Measurements from ENCODE around the gene SNX25.
"Not testable (repeated sequence)": the region's sequence is repeated elsewhere in the genome, so short reads cannot be mapped to it uniquely, and the experiment has no call there.

SNX25 gene

GRCh38 chr4:185235119-185235842, 25.9 kb downstream of the SNX25 start:
- DNase-seq, result no peak

GRCh38 chr4:185235843-185236503, 26.6 kb downstream of the SNX25 start:
- no peak for DNase-seq

DNA sequence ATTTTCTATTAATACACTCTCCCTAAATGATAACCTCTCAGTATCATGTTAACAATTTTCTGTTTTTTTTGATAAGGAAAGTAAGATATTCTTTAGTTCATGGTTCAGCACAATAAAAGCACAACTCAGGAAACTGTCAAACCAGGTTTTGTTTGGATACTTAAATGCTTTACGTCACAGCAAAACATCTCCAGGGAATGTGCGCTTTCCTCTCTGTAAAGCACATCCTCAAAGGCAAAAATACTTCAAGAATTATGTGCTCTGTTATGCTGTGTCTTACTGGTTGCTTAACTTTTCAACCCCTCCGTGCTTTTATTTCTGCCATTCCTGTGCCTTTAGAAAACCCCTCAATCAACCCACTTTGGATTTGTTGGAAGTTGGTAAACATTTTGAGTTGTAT, 27.8 kb downstream of the SNX25 start:
- DNase-seq, result no peak

DNA sequence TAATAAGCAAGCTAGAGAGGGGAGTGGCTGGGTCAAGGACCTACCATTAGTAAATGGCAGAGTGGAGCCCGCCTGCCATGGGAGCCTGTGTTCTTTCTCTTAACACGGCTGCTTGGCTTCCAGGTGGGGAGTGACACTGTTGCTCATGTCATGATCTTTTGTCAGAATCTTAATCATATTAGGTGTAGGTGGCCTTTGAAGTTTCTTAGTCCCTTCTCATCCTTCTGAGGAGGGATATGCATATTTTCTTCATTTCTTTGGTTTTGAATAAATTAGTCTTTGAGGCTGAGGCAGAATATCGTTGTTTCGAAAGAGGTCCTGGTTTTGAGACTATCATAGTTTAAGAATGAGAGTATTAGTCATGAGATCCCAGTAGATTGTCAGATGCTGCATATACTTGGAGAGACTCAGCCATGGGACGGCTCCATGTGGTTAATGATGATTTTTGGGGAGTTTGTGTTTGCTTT, 28.9 kb downstream of the SNX25 start:
- DNase-seq, result no peak

- DNase-seq, result no peak
Observed at GRCh38 chr4:185238750-185239149, 29.4 kb downstream of the SNX25 start.

- not testable (repeated sequence) for DNase-seq
Observed at GRCh38 chr4:185240486-185240885, 31.1 kb downstream of the SNX25 start.

GRCh38 chr4:185242749-185243533, 33.5 kb downstream of the SNX25 start:
- no peak for DNase-seq

DNA sequence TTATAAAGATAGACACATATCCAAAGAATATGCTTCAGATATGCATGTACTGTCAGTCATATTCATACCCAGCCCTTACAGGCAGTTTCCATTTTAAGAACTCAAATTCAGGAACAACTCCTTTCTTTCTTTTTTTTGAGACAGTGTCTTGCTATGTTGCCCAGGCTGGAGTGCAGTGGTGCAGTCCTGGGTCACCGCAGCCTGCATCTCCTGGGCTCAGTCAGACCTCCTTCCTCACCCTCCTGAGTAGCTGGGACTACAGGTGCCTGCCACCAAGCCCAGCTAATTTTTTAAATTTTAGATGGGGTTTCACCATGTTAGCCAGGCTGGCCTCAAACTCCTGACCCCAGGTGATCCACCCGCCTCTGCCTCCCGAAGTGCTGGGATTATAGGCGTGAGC, 34.5 kb downstream of the SNX25 start:
- no peak for DNase-seq

GRCh38 chr4:185244763-185245162, 35.4 kb downstream of the SNX25 start:
- no peak for DNase-seq

- no peak for DNase-seq
Observed at GRCh38 chr4:185246453-185246852, 37.1 kb downstream of the SNX25 start.

GRCh38 chr4:185247151-185247550, 37.8 kb downstream of the SNX25 start:
- DNase-seq, result no peak

GRCh38 chr4:185248393-185249039, 39.1 kb downstream of the SNX25 start:
- no peak for DNase-seq

GRCh38 chr4:185249105-185249504, 39.7 kb downstream of the SNX25 start:
- DNase-seq, result no peak

DNA sequence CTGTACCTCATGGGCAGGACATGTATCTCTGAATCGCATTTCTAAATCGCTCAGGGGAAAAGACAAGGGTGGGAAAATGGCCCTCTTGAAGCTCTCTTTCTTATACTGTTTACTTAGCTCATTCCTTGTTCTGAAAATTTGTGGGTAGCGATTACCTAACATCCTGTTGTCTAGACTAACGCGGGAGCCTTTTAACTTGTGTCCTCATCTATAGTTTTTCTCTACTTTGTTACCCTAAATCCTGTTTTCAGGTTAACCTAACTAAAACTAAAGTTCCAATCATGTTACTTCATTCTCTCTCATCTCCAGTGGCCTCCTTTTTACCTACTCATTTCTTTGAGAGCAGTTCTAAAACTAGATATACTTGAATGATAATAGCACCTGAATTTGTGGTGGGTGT, 45.0 kb downstream of the SNX25 start:
- DNase-seq, result no peak

GRCh38 chr4:185255868-185256267, 46.5 kb downstream of the SNX25 start:
- DNase-seq, result no peak

GRCh38 chr4:185256446-185256845, 47.0 kb downstream of the SNX25 start:
- no peak for DNase-seq

DNA sequence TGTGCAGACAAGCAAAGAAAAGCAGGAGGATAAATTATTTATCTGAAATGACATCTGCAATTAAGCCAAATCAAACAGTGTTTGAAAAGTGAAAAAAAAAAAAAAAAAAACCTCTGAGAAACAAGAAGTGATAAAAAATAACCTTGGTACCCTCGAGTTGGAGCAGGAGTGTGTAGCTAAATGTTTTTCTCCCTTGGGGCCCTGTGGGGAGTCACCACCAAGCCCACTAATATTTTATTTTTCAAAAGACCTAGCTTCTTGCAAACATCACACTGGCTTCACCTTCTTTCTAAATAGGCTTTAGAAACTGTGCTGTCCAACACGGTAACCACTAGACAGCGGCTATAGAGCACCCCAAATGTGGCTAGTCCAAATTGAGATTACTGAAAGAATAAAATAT, 47.7 kb downstream of the SNX25 start:
- DNase-seq, result no peak

GRCh38 chr4:185257694-185258093, 48.3 kb downstream of the SNX25 start:
- no peak for DNase-seq

GRCh38 chr4:185258741-185259140, 49.3 kb downstream of the SNX25 start:
- not testable (repeated sequence) for DNase-seq

DNA sequence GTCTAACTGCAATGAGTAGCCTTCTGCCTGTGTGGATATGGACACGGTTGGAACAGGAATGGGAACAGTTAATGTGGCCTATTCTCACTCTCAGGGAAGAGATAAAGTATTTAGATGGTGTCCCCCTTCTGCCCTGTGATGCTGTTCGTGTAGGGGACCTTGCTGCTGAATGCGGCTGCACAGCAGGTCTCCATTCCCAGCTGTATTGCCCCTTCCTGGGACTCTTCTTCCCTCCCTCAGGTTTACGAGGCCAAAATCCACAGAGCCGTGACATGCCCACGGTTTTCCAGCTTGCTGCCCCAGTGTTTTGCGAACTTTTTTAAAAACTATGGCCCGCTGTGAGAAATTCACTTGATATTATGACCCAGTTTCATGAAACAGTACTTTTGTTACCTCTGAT, 50.3 kb downstream of the SNX25 start:
- no peak for DNase-seq

- no peak for DNase-seq
Observed at GRCh38 chr4:185261946-185262345, 52.5 kb downstream of the SNX25 start.

- no peak for DNase-seq
Observed at GRCh38 chr4:185263419-185263818, 54.0 kb downstream of the SNX25 start.

DNA sequence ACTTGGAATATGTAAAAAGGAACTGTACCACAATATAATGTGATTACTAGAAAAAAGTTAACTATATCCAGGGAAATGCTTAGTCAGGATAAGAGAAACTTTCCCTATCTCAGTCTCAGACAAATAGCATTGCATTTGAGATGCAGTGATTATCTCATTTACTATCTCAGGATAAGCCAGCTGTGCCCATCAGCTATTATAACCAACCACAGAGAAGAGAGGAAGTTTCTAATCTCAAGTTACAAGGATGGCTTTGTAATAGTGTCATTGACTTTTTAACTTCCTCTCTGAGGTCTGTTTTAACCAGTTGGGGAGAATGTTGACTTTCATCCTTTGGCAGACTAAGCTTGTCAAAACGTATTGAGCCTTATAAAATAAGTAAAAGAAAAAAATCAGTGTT, 56.5 kb downstream of the SNX25 start:
- no peak for DNase-seq
